Cerebellar nuclear complex (tissue), 1 donor: ENCODE measurements around the gene RPL13.
"Not testable (repeated sequence)": the region's sequence is repeated elsewhere in the genome, so short reads cannot be mapped to it uniquely, and the experiment has no call there.

Source experiments
- DNase-seq, 2 experiments: peaks; one replicate each; lab custom pipeline; 2025; lab: John Stamatoyannopoulos, UW

RPL13 gene

DNA sequence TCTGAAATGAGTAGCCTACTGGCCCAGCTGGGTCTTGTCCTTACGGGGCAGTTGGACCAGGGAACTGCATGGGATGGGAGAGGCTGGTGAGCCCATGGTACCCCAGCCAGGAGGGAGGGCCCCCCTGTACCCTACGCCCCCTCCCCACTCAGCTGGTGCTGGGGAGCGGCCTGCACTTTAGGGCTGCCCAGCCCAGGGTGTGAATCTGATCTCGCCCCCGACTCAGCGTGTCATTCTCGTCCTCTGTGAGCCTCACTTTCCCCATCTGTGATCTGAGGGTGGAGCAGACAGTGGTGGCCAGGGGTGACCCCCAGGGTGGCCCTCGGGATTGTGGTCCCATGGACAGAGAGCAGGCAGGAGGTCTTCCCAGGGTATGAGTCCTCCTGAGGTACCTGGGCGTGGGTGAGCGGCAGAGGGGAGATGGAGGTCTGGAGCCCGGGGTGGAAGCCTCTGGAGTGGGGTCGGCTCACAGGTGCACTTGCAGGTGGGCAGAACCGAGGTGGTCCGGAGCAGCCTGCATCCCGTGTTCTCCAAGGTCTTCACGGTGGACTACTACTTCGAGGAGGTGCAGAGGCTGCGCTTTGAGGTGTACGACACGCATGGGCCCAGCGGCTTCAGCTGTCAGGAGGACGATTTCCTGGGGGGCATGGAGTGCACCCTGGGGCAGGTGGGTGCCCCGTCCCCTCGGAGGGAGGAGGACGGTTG, 16.7 kb downstream of the RPL13 start:
- no peak for DNase-seq

DNA sequence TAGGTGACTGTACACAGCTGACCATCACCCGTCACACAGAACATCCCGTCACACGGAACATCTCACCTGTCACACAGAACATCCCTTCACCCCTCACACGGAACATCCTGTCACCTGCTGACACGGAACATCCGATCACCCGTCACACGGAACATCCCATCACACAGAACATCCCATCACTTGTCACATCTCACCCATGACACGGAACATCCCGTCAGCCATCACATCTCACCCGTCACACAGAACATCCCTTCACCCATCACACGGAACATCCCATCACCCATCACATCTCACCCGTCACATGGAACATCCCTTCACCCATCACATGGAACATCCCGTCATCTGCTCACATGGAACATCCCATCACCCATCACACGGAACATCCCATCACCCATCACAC, 18.9 kb downstream of the RPL13 start:
- no peak for DNase-seq

- DNase-seq: no peak
These were observed 20.7 kb downstream of the RPL13 start for GRCh38 chr16:89581045-89581695.

DNA sequence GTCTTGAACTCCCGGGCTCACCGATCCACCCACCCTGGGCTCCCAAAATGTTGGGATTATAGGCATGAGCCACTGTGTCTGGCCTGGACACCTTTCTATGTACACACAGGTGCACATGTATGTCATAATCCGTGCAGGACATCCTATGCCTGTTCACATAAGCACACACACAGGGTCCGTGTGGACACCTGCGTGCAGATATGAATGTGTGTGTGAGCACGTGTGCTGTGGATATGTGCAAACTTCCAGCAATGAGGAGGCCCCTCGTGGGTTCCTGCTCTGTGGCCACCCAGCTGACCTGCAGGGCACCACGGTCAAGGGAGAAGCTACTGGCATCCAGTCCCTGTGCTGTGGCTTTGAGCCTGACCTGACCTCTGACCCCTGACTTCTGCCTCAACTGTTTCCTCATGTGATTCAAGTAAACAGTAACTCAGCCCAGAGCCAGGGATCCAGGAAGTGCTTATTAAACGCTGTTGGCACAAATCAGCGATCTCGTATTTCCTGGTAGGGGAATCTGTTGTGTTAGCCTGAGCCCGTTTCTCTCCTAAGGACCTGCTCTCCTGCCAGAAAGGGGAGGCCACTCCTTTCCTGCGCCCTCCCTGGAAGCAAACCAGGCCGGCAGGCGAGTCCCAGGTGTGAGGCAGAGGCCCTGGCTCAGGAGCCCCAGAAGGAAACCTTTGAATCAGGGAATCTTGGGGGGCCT, 21.5 kb downstream of the RPL13 start:
- no peak for DNase-seq

DNA sequence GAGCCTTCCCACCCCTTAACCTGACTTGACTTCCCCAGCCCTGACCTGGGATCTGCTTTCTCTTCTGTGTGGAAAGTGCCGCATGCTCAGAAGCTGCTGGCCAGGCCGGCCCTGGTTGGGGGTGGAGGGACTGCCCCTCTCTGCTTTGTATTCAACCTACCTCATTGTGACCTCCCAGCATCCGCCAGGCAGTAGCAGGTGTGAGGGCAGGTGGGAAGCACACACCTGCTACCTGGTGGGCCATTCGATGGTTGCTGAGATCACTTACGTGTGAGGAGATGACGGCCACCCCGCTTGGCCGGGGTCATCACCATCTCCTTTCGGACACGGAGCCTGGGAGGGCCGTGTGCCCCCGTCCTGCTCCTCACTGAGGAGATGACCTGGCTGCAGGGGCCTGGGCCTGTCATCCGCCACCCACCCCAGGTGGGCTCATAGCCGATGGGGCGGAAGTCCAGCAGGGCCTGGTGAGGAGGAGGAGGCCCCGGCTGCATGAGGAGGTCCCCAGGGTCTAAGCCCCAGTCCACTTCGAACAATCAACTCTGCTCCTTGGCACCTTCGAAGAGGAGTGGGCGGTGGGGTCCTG, 22.2 kb downstream of the RPL13 start:
- DNase-seq: no peak

GRCh38 chr16:89583197-89583894, 22.9 kb downstream of the RPL13 start:
- DNase-seq: no peak

DNA sequence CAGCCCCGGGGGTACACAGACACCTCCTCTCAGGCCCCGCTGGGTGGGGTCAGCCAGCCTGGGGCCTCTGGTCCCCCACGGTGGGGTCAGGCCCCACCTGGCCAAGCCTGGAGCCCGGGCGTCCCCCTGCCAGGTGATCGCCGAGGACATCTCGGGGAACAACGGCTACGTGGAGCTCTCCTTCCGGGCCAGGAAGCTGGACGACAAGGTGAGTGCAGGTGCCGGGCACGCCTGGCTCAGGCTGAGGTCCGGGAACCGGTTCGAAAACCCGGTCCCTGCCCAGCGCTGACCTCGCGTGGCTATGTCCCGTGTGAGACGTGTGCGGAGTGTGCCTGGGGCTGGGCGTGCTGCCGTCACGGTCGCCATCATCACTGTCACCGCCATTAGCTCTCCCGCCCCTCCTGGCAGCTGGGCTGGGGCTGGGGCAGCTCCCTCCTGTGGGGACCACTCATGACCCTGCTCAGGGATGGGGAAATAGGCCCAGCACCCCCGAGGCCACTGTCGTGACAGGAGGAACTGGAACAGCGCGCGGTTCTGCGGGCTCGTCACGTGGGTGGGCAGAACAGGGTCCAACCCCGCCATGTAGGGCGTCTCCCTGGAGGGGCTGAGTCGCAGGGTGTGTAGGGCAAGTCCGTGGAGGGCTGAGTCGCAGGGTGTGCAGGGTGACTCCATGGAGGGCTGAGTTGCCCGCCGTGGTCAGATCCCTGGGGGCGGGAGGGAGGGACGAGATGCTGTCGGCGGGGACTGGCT, 23.6 kb downstream of the RPL13 start:
- DNase-seq: no peak

DNA sequence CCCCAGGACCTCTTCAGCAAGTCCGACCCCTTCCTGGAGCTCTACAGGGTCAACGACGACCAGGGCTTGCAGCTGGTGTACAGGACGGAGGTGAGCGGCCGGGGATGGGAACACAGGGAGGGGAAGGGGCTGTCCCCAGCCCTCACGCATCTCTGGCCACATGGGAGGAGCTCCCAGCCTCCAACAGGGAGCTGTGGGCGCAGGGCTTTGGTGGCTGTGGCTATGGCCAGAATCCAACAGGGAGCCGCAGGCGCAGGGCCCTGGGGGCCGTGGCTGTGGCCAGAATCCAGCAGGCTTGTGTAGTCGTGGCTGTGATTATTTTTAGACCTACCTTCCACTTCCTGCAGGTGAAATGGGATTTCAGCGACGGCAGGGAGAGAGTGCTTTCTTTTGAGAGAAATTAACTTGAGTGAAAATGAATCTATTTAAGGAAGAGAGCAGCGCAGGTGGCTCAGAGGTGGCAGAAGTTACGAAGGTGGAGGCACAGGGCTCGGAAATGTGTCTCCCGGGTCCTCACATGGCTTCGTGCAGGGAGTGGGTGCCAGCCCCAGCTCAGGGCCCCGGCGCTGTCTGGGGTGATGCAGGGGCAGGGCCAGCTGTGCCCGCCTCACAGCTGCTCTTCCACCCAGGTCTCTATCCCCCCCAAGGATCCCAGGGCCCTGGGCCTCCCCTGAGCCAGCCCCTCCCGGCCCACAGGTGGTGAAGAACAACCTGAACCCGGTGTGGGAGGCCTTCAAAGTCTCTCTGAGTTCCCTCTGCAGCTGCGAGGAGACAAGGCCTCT, 24.5 kb downstream of the RPL13 start:
- no peak for DNase-seq

DNA sequence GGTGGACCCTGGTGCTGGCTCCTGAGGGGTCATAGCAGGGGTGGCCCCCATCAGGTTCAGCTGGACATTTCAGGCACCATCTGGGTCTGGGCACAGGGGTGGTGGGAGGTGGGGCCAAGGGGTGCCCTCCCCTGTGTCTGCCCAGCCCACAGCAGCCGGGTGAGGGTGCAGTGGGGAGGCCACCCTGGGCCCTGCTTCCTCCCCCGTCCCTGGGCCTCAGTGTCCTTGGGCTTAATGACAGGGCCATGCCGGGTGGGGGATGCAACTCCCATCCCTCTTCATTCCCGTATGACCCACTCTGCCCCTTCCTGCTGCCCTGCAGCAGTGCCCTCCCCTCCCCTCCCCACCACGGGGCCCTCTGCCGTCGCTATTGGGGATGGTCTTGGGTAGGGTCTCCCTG, 25.7 kb downstream of the RPL13 start:
- no peak for DNase-seq

DNA sequence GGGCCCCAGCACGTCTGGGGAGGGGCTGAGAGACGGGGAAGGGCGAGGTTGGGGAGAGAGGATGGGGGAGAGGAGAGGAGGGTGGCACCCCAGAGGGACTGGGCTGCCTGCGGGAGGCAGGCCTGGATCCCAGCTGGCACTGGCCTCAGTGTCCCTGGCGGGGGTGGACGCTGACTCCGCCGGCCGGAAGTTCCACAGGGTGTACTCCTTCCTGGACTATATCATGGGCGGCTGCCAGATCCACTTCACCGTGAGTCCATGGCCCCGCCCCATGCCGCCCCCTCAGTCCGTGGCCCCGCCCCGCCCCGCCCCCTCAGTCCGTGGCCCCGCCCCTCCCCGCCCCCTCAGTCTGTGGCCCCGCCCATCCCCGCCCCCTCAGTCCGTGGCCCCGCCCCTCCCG, 26.4 kb downstream of the RPL13 start:
- no peak for DNase-seq

DNA sequence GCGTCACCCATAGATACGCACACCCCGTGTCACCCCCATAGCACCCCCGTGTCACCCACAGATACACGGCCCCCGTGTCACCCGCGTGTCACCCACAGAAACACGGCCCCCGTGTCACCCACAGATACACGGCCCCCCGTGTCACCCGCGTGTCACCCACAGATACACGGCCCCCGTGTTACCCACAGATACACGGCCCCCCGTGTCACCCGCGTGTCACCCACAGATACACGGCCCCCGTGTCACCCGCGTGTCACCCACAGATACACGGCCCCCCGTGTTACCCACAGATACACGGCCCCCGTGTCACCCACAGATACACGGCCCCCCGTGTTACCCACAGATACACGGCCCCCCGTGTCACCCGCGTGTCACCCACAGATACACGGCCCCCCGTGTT, 27.2 kb downstream of the RPL13 start:
- not testable (repeated sequence) for DNase-seq

- DNase-seq: no peak
These were observed 28.1 kb downstream of the RPL13 start for GRCh38 chr16:89588413-89589109.

DNA sequence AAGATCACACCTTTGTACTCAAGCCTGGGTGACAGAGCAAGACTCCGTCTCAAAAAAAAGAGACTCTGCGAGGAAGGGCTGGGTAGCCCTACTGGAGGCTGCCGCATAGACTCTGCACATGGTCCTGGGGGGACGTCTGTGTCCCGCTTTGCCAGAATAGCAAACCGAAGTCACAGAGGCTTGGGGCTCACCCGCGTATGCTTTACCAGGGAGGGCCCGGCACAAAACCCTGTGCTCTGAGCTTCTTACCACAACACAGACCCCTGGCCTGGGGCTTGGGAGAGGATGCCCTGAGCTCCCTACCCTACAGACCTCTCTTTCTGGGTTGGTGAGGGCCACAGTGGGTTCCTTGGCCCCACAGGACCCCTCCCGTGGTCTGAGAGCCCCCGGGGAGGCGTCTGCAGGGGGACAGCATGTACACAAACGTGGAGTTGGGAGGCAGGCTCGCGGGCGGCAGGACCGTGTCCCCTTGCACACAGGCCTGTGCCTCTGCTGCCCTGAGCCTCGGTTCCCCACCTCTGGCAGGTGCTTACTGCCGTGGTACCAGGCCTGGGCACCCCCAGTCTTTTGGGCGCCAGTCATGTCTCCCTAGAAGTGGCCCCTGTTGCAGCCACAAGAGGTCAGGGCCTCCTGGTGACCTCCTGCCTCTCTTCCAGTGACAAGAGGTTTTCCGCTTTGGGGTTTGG, 28.9 kb downstream of the RPL13 start:
- no peak for DNase-seq

GRCh38 chr16:89593841-89594240, 33.4 kb downstream of the RPL13 start:
- no peak for DNase-seq

GRCh38 chr16:89595330-89596060, 35.0 kb downstream of the RPL13 start:
- no peak for DNase-seq

GRCh38 chr16:89596061-89596689, 35.7 kb downstream of the RPL13 start:
- DNase-seq: no peak

- no peak for DNase-seq
These were observed 36.6 kb downstream of the RPL13 start for GRCh38 chr16:89596957-89597649.

- no peak for DNase-seq
These were observed 37.7 kb downstream of the RPL13 start for GRCh38 chr16:89598199-89598598.
